Measurements from ENCODE around the gene CYB561. TPM values are rescaled to one million over a fixed set of nuclear protein-coding genes. Genes with fewer than 3 reads are reported as not detected.

Gene CYB561
- total RNA-seq, 1 experiment from 2014 or later: 16.7 TPM

GRCh38 chr17:63412234-63412633 is 33.9 kb downstream of the CYB561 start:
- no peak for DNase-seq (ENCODE audit: low read depth)

- no peak for DNase-seq (ENCODE audit: low read depth)
Measured at GRCh38 chr17:63407741-63408330, 38.3 kb downstream of the CYB561 start.

- peak; percentile 77 for DNase-seq (ENCODE audit: low read depth)
Measured at GRCh38 chr17:63406689-63407330, 39.3 kb downstream of the CYB561 start.

GRCh38 chr17:63405741-63406261 is 40.3 kb downstream of the CYB561 start:
- peak; percentile 54 for DNase-seq (ENCODE audit: low read depth)

- DNase-seq (ENCODE audit: low read depth): no peak
Measured at GRCh38 chr17:63405020-63405419, 41.1 kb downstream of the CYB561 start.

- no peak for DNase-seq (ENCODE audit: low read depth)
Measured at GRCh38 chr17:63402431-63403212, 43.5 kb downstream of the CYB561 start.

- no peak for DNase-seq (ENCODE audit: low read depth)
Measured at GRCh38 chr17:63399856-63400255, 46.2 kb downstream of the CYB561 start.

- no peak for DNase-seq (ENCODE audit: low read depth)
Measured at GRCh38 chr17:63399316-63399715, 46.8 kb downstream of the CYB561 start.

GRCh38 chr17:63398680-63399079 is 47.4 kb downstream of the CYB561 start:
- no peak for DNase-seq (ENCODE audit: low read depth)

- DNase-seq (ENCODE audit: low read depth): peak; percentile 14
Measured at GRCh38 chr17:63395075-63395805, 50.9 kb downstream of the CYB561 start.

- DNase-seq (ENCODE audit: low read depth): no peak
Measured at GRCh38 chr17:63390090-63390489, 56.0 kb downstream of the CYB561 start.

- no peak for DNase-seq (ENCODE audit: low read depth)
Measured at GRCh38 chr17:63387656-63388340, 58.3 kb downstream of the CYB561 start.

GRCh38 chr17:63382826-63383225 is 63.3 kb downstream of the CYB561 start:
- DNase-seq (ENCODE audit: low read depth): no peak

Other genes starting within 250 kb of the CYB561 start
- gene ACE, start 30.8 kb upstream of the CYB561 start, total RNA-seq (2014; rRNA removed; shearing (Covaris generic)): 0.29 TPM in 1 of 2 replicates, not detected in the other
- gene KCNH6, start 77.1 kb upstream of the CYB561 start, total RNA-seq (2014; rRNA removed; shearing (Covaris generic)): not detected in 2 replicates
- 29.9 and 36.7 TPM in 2 replicates for gene DCAF7, start 104.2 kb upstream of the CYB561 start, total RNA-seq (2014; rRNA removed; shearing (Covaris generic))
- 22.9 and 23.8 TPM in 2 replicates for gene TACO1, start 154.6 kb upstream of the CYB561 start, total RNA-seq (2014; rRNA removed; shearing (Covaris generic))
- gene MAP3K3, start 176.1 kb upstream of the CYB561 start, total RNA-seq (2014; rRNA removed; shearing (Covaris generic)): 16.8 and 19.7 TPM in 2 replicates

All from Daoy (cell line).